Amniotic stem cell (primary cell): ENCODE data around the gene PYDC1.
"Not testable (repeated sequence)": the region's sequence is repeated elsewhere in the genome, so short reads cannot be mapped to it uniquely, and the experiment has no call there.

Source experiments
- DNase-seq: peaks from one replicate; lab custom pipeline; 2025; lab: John Stamatoyannopoulos, UW

Gene PYDC1

GRCh38 chr16:31179219-31179746 is 37.7 kb downstream of the PYDC1 start:
- DNase-seq, result no peak

- DNase-seq, result no peak
These were observed 39.8 kb downstream of the PYDC1 start for GRCh38 chr16:31177136-31177535.

- DNase-seq, result not testable (repeated sequence)
These were observed 46.9 kb downstream of the PYDC1 start for GRCh38 chr16:31170048-31170447.

- DNase-seq, result no peak
These were observed 48.1 kb downstream of the PYDC1 start for GRCh38 chr16:31168848-31169247.

GRCh38 chr16:31167315-31167714 is 49.6 kb downstream of the PYDC1 start:
- no peak for DNase-seq
